Activated CD8-positive, alpha-beta memory T cell treated with anti-CD3 and anti-CD28 coated beads for 4 hours (primary cell): Measurements from ENCODE around the gene GPX4.
A peak's percentile ranks its signal among the peaks of the same experiment; 100 is the strongest.

Source experiments
- DNase-seq, 2 donors: peaks; one replicate each; pipeline ENCODE4 v3.0.0-alpha.2; 2020; ENCODE audit warnings: low read depth in 2 of 2

Gene GPX4

GRCh38 chr19:1084024-1084868 lies 19.5 kb upstream of the GPX4 start:
- DNase-seq, result no peak

GRCh38 chr19:1085053-1085658 lies 18.6 kb upstream of the GPX4 start:
- DNase-seq, result no peak

GRCh38 chr19:1085676-1086442 lies 17.9 kb upstream of the GPX4 start:
- DNase-seq, result no peak

- DNase-seq, result no peak
These were observed 17.2 kb upstream of the GPX4 start for GRCh38 chr19:1086613-1087012.

- DNase-seq, result no peak
These were observed 15.9 kb upstream of the GPX4 start for GRCh38 chr19:1087813-1088415.

- DNase-seq, result no peak
These were observed 15.3 kb upstream of the GPX4 start for GRCh38 chr19:1088416-1089010.

DNA sequence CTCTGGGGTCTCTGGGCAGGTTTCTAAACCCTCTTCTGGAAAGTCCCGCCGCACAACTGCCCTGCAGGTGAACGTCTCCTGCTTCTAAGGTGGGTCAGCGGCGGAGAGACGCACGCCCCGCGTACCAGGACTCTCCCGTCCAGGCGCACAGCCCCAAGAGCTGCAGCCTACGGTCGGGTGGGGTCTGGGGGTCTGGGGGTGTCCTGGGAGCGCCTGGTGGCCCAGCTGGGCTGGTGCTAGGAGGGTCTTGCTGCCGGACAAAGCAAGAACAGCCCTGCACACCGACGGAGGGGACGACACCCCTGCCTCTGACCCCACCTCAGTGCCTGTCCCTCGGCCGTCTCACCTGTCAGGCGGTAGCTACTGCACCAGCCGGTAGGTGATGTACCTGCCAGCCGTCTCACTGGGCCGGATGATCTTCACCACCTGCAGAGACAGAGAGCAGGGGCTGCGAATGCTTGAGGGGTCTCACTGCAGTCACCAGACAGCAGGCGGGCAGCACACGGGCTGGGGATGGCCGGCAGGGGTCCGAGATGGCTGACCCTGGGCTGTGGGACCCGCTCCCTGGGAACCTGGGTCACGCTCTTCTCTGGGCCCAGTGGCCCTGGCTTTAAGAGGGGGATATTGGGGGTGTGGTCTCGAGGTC lies 14.5 kb upstream of the GPX4 start:
- DNase-seq, result no peak

- DNase-seq, result no peak
These were observed 13.9 kb upstream of the GPX4 start for GRCh38 chr19:1089891-1090290.

- no peak for DNase-seq
These were observed 12.9 kb upstream of the GPX4 start for GRCh38 chr19:1090731-1091543.

GRCh38 chr19:1091544-1092175 lies 12.1 kb upstream of the GPX4 start:
- no peak for DNase-seq

DNA sequence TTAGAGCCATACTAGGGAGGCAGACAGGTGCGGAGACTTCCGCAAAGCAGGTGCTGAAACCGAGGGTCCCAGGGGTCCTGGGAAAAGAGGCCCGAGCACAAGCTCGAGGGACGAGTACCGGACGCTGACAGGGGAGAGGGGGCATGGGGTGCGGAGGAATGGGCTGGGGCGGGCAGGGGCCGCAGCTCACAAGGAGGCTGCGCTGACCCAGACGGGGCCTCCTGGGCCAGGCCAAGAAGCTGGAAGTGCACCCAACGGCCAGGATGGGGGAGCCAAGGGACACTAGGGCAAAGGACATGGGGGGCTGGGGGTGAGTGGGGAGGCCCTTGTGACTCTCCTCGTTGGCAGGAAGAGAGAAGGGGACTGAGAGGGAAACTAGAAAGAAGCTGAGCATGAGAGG lies 10.5 kb upstream of the GPX4 start:
- no peak for DNase-seq

DNA sequence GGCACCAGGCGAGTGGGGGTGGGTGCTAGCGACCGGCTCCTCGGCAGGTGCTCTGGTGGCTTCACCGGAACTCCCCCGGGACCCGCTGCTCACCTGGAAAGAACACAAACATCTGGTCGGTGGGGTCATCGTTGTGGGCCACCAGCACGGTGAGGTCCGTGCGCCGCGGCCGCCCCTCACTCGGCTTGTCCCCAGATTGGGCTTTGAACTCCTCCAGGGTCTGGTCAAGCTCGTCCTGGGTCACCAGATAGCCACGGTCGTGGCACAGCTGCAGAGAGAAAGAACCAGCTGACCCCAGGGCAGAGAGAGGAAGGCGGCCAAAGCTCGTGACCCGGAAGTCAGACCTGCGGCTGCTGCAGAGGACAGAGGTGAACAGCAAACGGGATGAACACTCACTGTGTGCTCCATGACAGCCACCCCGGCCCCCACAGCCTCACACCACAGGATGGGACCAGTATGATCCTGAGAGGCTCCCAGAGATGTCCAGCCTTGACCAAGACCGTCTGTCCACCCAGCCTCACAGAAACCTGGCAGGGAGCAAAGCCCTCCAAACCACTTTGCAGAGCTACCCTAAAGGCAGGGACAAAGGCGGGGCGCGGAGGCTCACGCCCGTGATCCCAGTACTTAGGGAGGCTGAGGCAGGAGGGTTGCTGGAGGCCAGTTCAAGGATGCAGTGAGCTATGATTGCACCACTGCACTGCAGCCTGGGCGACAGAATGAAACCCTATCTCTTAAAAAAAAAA lies 9.8 kb upstream of the GPX4 start:
- DNase-seq, result no peak

- DNase-seq, result no peak
These were observed 9.2 kb upstream of the GPX4 start for GRCh38 chr19:1094655-1094977.

GRCh38 chr19:1094978-1095701 lies 8.7 kb upstream of the GPX4 start, which contains the start of gene POLR2E:
POLR2E (minus strand) TSS chr19:1095375; CDS start chr19:1095315, 60 bp downstream.
- peak; percentile 96 for DNase-seq

DNA sequence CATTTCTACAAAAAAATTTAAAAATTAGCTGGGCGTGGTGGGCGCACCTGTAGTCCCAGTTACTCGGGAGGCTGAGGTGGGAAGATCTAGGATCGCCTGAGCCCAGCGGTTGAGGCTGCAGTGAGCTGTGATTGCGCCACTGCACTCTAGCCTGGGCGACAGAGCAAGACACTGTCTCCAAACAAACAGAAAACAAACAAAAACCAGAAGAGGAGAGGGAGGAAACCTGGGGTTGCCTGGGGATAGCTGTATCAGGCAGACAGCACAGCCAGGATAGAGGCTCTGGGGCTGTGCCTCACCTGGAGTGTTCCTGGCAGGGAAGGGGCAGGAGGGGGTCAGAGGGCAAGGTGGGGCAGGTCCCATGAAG lies 6.0 kb upstream of the GPX4 start:
- no peak for DNase-seq

GRCh38 chr19:1098177-1099051 lies 5.4 kb upstream of the GPX4 start:
- no peak for DNase-seq

- DNase-seq, result no peak
These were observed 2.5 kb upstream of the GPX4 start for GRCh38 chr19:1101337-1101698.
